T-helper 22 cell (primary cell): Measurements from ENCODE around the gene HIVEP3.

Experiments
- DNase-seq: peaks from one replicate; pipeline ENCODE4 v3.0.0-alpha.2; 2020; ENCODE audit warnings: low read depth

HIVEP3 gene

DNA sequence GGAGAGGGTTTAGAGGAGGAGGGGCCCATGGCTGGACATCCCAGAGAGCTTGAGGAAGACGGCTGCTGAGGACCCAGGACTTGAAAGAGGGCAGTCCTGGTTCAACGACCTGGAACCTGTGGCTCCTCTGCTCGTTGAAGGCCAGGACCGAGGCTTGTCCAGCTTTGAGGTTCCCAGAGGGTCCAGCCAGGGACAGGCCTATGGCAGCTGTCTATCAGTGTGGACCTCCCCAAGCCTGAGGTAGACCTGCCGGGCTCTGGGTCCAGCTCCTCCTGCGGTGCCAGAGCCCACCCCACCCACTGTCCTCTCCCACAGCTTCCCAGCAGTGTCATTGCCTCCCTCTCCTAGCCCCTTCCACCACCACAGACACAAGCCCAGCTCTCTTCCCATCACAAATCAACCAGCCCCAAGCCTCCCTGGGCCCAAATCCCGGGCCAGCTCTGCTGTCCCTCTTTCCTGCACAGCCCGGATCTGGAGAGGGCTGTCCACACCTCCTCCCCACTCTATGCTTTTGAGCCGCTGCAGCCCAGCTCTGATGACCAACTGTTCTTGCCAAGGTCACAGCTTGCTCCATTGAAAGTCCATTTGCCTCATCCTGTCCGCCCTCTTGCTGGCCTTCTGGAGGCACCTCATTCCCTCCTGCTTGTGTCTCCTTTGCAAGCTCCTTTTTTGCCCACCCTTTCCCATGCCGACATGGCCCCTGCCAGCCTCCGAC lies 385.5 kb downstream of the HIVEP3 start:
- DNase-seq = no peak

DNA sequence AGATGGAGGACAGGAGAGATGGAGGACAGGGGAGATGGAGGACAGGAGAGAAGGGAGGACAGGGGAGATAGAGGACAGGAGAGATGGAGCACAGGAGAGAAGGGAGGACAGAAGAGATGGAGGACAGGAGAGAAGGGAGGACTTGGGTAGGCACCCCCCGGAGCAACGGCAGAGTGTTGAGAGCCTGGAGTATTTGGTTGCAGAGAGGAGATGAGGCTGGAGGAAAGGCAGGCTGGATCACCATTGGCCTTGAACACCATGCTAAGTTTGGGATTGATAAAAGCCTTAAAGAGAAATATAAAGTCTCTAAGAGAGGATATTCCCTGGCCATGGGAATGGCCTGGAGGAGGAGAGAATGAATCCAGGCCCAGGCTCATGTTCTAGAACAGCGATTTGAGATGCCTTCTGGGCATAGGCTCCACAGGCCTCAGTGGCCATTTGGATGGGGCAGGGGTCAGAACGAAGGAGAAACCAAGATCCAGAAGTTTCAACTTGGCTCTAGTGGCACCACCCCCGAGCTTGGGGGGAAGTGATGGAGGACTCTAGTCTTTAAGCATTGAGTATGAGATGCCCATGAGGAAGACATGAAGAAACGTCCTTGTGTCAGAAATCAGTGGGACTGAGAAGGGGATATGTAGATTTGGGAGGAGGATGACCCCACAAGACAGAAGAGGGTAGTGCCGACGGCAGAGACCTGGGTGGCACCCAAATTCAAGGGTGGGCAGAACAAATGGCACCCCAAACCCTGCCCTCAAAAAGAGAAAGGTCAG lies 386.3 kb downstream of the HIVEP3 start:
- no peak for DNase-seq

DNA sequence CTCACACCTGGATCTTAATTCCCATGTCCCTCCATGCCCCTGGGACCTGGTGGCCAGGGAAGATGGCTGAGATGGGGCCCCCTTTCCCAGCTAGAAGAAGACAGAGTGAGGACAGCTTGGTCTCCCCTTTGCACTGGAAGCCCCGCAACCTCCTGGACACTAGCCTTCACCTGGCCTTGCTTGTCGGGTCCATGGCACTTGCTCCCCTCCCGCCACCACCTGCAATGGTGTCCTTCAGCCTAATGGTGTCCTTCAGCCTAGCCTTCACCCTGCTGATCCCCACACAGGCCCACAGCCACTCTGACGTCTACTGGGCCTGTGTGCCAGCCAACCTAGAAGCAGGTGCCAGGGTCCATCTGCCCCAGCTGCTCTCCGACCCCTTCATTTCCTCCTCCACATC lies 388.3 kb downstream of the HIVEP3 start:
- no peak for DNase-seq

DNA sequence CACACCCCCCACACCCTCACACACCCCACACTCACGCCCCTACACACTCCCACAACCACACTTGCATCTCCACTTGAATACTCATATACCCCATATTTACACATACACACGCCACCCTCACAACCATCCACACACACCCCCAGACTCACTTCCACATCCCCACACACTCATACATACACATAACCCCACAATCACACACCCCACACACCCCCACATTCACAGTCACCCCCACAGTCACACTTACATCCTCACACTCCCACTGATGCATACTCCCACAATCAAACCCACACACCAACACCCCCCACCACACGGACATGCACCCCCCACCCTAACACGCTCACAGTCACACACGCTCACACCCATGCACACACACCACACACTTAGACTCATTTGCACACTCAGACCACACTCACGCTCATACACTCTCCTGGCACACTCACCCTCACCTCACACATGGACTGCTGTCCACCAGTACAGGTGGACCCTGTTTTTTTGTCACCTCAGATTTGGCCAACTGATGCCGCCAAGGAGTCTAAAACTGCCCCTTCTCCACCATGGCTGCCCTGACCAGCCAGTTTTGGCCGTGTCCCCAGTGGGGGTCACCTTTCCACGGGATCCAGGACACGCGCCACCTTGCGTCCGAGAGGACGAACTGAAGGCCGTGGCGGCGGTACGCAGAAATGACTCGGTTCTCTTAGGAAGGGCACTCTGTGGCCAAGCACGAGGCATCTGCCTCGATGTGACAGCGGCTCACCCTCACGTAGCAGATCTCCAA lies 388.9 kb downstream of the HIVEP3 start:
- DNase-seq = no peak

DNA sequence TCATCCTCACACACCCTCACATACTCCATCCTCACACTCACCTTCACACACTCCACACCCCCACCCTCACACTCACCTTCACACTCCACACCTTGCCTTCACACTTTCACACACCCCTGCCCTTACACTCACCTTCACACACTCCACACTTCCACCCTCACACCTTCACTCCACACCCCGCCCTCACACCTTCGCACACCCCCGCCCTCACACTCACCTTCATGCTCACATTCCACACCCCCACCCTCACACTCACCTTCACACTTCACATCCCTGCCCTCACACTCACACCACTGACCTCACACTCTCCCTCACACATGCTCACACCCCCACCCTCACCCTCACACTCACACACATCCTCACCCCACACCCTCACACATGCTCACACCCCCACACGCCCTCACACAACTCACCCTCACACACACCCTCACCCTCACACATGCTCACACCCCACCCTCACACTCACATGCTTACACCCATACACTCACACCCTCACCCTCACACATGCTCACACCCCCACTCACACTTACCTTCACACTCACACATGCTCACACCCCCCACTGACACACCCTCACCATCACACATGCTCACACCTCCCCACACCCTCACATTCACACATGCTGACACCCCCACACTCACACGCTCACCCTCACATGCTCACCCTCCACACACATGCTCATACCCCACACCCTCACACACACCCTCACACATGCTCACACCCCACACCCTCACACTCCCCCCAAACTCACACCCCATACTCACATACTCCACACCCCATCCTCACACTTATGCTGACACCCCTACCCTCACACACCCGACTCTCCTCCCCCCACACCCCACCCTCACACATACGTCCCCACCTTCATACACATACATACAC lies 389.8 kb downstream of the HIVEP3 start:
- no peak for DNase-seq

DNA sequence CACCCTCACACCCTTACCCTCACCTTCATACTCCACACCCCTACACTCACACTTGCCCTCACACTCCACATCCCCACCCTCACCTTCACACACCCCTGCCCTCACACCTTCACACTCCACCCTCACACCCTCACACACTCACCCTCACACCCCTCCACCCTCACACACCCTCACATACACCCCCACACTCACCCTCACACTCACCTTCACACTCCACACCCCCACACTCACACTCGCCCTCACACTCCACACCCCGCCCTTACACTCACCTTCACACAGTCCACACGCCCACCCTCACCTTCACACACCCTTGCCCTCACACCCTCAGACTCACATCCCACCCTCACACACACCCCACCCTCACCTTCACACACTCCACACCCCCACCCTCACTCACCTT lies 390.6 kb downstream of the HIVEP3 start:
- no peak for DNase-seq

DNA sequence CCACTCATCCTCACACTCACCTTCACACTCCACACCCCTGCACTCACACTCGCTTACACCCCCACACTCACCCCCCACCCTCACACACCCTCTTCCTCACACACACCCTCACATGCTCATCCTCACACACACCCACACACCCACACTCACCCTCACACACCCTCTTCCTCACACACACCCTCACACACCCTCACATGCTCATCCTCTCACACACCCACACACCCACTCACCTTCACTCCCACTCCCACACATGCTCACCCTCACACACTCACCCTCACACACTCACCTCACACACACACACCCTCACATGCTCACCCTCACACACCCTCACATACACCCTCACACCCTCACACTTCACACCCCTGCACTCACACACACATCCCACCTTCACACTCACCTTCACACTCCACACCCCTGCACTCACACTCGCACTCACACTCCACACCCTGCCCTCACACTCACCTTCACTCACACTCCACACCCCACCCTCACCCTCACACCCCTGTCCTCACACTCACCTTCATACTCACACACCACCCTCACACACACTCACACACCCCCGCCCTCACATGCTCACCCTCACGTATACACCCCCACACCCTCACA lies 391.7 kb downstream of the HIVEP3 start:
- no peak for DNase-seq

DNA sequence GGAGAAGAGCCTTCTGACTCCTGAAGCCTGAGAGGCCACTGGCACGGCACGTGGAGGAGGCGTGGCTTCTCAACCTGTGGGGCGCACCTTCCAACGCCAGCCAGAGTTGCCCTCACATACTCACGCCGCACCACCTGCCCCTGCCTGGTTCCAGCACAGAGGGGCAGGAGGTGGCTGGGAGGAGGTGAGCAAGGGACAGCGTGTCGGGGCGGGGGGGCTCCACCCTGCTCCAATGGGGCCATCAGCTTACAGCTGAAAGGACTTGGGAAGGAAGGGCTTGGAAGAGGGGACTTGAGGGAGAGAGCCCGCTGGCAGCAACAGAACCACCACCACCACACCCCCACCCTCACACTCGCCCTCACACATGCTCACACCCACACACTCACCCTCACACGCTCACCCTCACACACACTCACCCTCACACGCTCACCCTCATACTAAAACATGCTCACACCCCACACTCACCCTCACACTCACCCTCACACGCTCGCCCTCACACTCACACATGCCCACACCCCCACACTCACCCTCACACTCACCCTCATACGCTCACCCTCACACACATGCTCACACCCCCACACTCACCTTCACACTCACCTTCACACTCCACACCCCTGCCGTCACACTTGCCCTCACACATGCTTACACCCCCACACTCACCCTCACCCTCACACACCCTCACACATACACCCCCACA lies 392.7 kb downstream of the HIVEP3 start:
- DNase-seq = no peak

DNA sequence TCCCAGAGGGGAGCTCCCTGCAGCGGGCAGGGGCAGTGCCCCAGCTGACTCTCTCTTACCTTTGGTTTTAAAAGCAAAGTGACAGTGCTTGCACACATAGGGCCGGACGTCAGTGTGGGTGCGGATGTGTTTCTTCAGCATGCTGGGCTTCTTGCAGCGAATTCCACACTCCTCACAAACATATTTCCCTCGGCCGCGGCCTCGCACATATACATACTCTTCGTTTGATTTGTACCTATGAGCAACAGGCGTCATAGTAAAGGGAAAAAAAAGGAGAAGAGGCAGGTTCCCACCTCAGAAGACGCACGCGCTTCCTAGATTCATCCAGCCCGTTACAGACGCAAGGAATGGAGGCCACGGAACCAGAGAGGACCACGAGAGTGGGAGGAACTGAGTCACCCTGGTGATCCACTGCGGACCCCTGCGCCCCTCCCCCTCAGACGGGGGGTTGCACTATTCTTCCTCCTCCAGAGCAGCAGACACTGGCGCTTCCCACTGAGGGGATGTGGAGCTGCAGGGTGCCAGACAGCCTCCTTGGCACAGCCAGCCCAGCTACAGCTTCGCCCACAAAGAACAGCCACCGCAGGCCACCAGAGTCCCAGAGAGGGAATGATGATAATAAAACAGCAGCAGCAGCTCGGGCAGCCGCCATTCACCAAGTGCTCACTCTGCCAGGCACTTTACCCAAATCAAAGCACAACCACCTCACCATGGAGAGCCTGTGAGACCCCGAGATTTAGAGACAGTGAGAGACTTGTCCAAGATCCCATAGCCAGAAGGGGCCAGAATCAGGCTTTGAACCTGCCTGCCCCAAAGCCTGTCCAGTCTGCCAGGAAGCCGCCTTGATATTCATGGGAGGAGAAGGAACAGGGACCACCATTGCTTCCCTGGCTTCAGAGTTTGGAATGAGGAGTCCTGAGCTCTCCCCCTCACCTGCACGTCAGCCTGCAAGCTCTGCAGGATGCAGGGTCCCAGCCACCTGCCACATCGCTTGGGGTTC lies 393.7 kb downstream of the HIVEP3 start:
- no peak for DNase-seq

DNA sequence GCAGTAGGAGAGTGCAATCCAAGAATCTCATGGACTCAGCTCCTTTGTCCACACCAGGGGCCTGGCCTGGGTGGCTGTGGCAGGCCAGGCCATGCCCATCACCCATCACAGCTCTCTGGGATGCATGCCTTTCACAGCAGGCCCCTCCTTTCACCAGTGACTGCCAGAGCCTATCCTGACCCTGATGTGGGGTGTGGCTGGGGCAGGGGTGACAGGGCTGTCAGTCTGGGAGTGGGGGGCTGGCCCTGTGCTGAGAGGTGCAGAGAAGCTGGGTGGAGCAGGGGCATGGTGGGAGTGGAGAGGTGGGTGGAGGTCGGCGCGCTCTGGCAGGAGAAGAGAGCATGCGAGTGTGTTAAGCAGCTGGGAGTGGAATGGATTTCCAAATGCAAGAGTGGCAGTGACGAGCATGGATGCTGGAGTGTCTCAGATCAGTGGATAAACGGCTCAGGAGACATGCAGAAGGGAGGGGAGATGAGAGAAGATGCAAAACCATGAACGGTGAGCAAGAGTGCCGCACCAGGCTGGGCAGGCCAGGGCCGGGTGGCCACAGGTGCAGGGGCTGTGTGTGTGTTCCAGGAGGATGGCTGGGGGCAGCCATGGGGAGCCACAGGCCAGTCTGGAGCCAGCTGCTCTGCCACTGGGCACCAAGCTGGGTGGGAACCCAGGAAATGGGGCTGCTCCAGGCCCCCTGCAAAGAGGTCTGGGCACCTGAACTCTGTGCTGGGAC lies 394.6 kb downstream of the HIVEP3 start:
- no peak for DNase-seq

DNA sequence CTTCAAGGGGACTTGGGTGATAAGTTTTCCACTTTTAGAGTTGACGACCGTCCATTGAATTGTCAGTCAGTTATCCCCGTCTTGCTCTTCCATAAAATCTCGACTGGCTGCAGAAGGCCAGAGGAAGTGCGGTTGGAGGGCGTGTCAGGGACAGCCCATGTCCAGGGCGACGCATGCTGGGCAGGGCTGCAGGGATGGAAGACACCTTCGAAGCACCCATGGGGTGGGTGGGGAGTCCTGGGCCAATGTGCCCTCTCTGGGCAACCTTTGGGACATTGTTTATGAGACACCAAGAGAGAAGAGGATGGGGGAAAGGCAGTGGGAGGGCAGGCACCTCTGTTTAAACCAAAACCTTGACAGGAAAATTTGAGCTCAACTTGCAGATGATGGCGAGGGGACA lies 395.7 kb downstream of the HIVEP3 start:
- no peak for DNase-seq

DNA sequence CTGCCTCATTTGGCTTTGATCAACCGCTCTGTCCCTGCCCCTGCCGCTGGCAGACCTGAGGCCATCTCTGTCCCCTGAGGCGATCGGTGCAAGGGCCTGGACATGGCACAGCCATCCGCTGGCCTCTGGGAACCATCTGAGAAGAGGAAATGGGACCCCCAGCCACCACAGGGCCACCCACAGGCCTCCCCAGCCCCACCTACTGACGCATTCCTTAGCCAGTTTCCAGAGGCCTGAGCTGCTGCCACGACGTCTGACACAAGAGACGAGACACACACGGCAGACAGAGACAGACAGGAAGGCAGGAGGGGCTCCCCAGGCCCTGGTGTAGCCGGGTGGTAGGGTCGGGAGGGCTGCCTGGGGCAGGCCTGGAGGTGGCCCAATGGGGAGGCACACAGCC lies 397.0 kb downstream of the HIVEP3 start:
- DNase-seq = no peak

DNA sequence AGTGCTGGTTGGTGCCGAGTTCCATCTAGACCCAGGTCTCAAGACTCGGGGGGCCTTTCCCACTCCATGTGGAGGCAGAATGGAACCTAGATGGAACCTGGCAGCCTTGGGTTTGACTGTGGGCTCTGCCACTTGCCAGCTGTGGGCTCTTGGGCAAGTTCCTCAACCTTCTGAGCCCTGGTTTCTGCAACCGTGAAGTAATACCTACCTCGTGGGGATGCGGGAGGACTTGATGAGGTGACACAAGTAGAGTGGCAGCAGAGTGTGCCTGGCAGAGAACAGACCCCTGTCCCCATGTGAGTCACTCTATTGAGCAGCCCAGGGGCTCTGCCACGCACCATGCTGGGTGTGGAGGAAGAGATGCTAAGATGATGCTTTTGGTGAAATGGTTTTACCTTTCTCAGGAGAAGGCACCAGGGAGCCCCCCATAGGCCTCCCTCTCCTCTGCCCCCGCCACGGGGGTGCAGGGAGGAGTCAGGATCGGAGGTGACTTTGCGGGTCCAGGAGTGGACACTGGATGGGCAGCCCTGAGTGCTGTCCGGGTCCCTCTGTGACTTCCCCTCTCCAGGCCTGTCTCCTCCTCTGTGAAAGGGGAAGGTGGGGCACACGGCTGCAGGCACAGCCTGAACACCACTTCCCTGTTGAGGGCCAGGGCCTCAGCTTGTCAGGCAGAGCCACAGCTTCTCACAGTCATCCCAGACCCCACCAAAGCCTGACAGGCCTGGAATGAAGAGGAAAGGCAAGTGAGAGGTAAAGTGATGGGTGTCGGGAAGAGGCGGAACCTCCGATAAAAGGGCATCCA lies 397.6 kb downstream of the HIVEP3 start:
- no peak for DNase-seq

DNA sequence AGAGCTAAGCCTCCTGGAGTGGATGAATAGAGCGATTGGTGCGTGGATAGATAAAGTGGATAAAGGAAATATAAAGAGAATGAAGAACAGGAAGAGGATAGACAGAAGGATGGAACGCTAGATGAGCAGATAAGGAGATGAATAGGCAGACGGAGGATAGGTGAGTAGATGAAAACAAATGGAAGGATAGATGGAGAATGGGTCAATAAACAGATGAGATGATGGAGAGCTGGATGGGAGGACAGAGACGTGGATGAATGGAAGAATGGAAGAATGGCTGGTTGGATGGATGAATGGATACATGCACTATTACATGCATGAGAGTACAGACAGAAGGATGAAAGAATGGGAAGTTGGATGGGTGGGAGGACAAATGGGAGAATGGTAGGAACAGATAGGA lies 399.1 kb downstream of the HIVEP3 start:
- DNase-seq = no peak

DNA sequence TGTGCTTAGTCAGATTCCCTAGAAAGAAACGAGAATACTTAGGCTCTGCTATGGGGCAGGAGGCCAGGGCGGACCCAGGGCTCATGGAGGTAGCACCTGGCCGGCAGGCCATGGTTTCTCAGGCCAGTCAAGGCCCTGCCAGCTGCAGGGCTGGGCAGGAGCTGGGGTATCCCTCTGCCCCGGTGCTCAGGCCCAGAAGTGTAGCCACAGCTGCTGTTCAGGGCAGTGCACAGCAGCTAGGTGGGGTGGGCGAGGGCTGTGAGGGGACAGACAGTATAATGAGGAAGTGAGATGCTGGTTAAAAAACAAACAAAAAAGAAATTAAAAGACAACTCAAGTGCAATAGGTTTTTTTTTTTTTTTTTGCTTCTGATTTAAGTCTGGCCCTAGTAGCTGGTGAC lies 400.3 kb downstream of the HIVEP3 start:
- DNase-seq = no peak

DNA sequence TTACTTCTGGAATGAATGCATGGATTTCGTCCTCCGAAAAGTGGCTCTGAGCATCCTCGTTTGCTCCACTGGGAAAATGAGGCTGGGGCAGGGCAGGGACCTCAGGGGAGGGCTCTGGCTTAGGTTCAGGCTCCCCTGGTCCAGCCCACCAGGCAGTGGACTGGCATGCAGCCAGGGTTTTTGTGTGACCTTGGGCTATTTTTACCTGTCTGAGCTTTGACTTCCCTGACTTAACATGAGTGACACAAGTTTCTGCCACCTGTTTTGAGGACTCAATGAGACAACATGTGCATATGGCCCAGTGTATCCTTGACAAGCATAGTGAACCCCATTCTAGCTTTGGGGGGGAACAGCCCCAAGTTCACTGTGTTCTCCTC lies 401.7 kb downstream of the HIVEP3 start:
- no peak for DNase-seq

DNA sequence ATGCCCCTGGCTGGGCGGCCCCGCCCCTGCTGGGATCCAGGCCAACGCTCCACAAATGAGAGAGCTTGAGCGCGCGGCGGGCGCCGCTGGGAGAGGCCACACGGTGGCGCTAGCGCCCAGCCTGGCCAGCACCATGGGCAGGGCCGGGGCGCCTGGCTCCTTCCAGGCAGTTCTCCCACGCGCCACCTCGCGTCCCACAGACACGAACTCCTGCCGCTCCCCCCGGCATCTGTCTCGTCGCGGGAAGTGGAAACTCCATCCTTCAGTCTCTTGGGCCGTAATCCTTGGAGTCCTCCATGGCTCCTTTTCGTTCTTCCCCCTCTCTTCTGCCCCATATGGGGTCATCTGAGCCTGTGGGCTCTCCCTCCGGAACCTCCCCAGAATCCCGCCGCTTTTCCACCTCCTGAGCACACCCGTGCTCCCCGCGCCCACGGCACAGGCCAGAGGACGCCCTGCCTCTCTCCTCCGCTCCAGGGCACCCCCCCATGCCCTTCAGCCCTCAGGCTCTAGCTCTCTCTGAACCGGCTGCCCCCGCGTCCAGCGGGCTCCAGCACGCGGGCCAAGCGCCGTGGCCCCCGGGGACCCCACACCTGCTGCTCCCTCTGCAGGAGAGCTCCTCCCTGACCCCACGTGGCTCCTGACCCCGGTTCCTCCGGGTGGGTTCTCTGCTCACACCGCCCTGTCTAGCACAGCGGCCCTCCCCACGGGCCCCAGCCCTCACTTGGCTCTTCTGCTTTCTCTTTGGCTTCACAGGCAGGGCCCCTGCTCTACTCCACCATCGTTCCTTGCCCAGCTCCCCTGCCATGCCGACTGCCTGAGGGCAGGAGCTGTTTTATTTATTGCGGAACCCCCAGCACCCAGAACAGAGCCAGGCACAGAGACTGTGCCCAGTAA lies 402.3 kb downstream of the HIVEP3 start:
- no peak for DNase-seq
